ENCODE results near the gene WRNIP1.

Gene WRNIP1

GRCh38 chr6:2765166-2765895 is at the start of gene WRNIP1:
Gene WRNIP1, plus strand, starts transcription at chr6:2765393. Its CDS starts 230 bp downstream, at chr6:2765623.
- H3K4me3 ChIP-seq: peak within 1 kb of the TSS; percentile 61 to 90 (median 82)
- peak within 1 kb of the TSS; percentile 81 to 96 (median 91) for H3K27ac ChIP-seq

GRCh38 chr6:2715737-2716136 is 49.5 kb upstream of the WRNIP1 start:
- H3K27ac ChIP-seq: no peak overlapping the region
- no peak overlapping the region for H3K4me3 ChIP-seq

GRCh38 chr6:2716936-2717700 is 48.1 kb upstream of the WRNIP1 start:
- no peak overlapping the region for H3K4me3 ChIP-seq
- no peak overlapping the region for H3K27ac ChIP-seq

GRCh38 chr6:2718334-2719092 is 46.7 kb upstream of the WRNIP1 start:
- Histone ChIP-seq H3K4me3 (no peak overlapping the region), H3K27ac (no peak overlapping the region)

- Histone ChIP-seq H3K27ac (no peak overlapping the region), H3K4me3 (no peak overlapping the region)
Measured at GRCh38 chr6:2719093-2719455, 46.1 kb upstream of the WRNIP1 start.

GRCh38 chr6:2721219-2721618 is 44.0 kb upstream of the WRNIP1 start:
- Histone ChIP-seq H3K4me3 (no peak overlapping the region), H3K27ac (no peak overlapping the region)

GRCh38 chr6:2725364-2725988 is 39.7 kb upstream of the WRNIP1 start:
- H3K4me3 ChIP-seq: no peak overlapping the region
- peak overlapping the region in 3 of 21 experiments; percentile 8 to 25 (median 11) for H3K27ac ChIP-seq

- no peak overlapping the region for H3K4me3 ChIP-seq
Measured at GRCh38 chr6:2725999-2726567, 39.1 kb upstream of the WRNIP1 start.

GRCh38 chr6:2729921-2730320 is 35.3 kb upstream of the WRNIP1 start:
- H3K27ac ChIP-seq: no peak overlapping the region
- no peak overlapping the region for H3K4me3 ChIP-seq

More at GRCh38 chr6:2725999-2726567, 39.1 kb upstream of the WRNIP1 start:
- H3K27ac ChIP-seq: peak overlapping the region in 3 of 21 experiments; percentile 8 to 25 (median 11)

GRCh38 chr6:2730353-2731107 is 34.7 kb upstream of the WRNIP1 start:
- no peak overlapping the region for H3K27ac ChIP-seq
- no peak overlapping the region for H3K4me3 ChIP-seq

- H3K4me3 ChIP-seq: no peak overlapping the region
- H3K27ac ChIP-seq: no peak overlapping the region
Measured at GRCh38 chr6:2731281-2731909, 33.8 kb upstream of the WRNIP1 start.

- peak overlapping the region in 1 of 21 experiments; percentile 51 for H3K27ac ChIP-seq
Measured at GRCh38 chr6:2732503-2733089, 32.6 kb upstream of the WRNIP1 start.

GRCh38 chr6:2733324-2733723 is 31.9 kb upstream of the WRNIP1 start:
- Histone ChIP-seq H3K4me3 (no peak overlapping the region), H3K27ac (peak overlapping the region in 5 of 21 experiments; percentile 21 to 60 (median 28))

More at GRCh38 chr6:2732503-2733089, 32.6 kb upstream of the WRNIP1 start:
- H3K4me3 ChIP-seq: no peak overlapping the region

GRCh38 chr6:2733736-2734480 is 31.3 kb upstream of the WRNIP1 start:
- peak overlapping the region in 5 of 21 experiments; percentile 21 to 60 (median 28) for H3K27ac ChIP-seq
- H3K4me3 ChIP-seq: no peak overlapping the region

- Histone ChIP-seq H3K4me3 (no peak overlapping the region), H3K27ac (no peak overlapping the region)
Measured at GRCh38 chr6:2734488-2735166, 30.6 kb upstream of the WRNIP1 start.

- no peak overlapping the region for H3K4me3 ChIP-seq
- no peak overlapping the region for H3K27ac ChIP-seq
Measured at GRCh38 chr6:2737885-2738284, 27.3 kb upstream of the WRNIP1 start.

All from skin epidermis (tissue), 12 donors.